Measurements from ENCODE around the gene MAX.
"Not testable (repeated sequence)": the region's sequence is repeated elsewhere in the genome, so short reads cannot be mapped to it uniquely, and the experiment has no call there.

The MAX gene

DNA sequence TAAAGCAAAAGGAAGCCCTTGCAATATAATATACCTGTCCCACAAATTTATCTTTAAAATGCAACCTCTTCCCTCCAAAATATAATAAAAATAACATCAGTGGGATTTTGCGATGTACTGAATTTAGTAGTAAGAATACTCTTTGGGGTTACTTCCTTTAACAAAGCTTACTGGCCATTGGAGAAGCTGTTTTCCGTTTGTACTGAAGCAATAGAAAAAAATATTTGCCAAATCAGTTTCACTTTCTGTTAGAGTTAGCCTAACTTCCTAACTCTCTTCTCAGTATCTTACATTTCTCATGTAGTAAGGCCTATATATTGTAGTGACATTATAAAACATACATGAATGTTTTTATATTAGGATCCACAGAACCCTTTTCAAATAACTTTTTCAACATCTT is 3.7 kb downstream of the MAX start:
- Histone ChIP-seq H3K79me2 (ENCODE audit: insufficient read depth, low read depth) (peaks cover 58% of the 10 kb centered on the region; the same call in 1 of the 2 replicates), H3K27me3 (ENCODE audit: insufficient read depth, low read depth) (no peaks in the 10 kb centered on the region), H3K4me3 (IDR thresholded peaks at IDR 0.05; ENCODE audit: insufficient read depth, low read depth, low read length) (no peak overlapping the region), H4K20me1 (ENCODE audit: insufficient read depth) (no peaks in the 10 kb centered on the region), H3K27ac (0 out of 2 replicates have a peak overlapping the region, but pooled peaks have one; percentile 73), H3K4me2 (peak overlapping the region; percentile 70), H2AFZ (ENCODE audit: low read depth) (no peak overlapping the region), H3K4me1 (ENCODE audit: low read depth, poor library complexity, severe bottlenecking) (peaks cover 66% of the 10 kb centered on the region), H3K9ac (peak overlapping the region; percentile 3; the same call in 1 of the 2 replicates), H3K36me3 (ENCODE audit: insufficient read depth) (no peaks in the 10 kb centered on the region; the same call in 1 of the 2 replicates)
- TF ChIP-seq, protein P1, sequence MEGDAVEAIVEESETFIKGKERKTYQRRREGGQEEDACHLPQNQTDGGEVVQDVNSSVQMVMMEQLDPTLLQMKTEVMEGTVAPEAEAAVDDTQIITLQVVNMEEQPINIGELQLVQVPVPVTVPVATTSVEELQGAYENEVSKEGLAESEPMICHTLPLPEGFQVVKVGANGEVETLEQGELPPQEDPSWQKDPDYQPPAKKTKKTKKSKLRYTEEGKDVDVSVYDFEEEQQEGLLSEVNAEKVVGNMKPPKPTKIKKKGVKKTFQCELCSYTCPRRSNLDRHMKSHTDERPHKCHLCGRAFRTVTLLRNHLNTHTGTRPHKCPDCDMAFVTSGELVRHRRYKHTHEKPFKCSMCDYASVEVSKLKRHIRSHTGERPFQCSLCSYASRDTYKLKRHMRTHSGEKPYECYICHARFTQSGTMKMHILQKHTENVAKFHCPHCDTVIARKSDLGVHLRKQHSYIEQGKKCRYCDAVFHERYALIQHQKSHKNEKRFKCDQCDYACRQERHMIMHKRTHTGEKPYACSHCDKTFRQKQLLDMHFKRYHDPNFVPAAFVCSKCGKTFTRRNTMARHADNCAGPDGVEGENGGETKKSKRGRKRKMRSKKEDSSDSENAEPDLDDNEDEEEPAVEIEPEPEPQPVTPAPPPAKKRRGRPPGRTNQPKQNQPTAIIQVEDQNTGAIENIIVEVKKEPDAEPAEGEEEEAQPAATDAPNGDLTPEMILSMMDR (conservative IDR thresholded peaks at IDR 0.05; ENCODE audit: low read depth, low read length), result no peak

GRCh38 chr14:65096323-65097089 is 5.8 kb downstream of the MAX start:
- H3K79me2 ChIP-seq (ENCODE audit: insufficient read depth, low read depth), result peaks cover 59% of the 10 kb centered on the region; the same call in 1 of the 2 replicates
- H4K20me1 ChIP-seq (ENCODE audit: insufficient read depth), result no peaks in the 10 kb centered on the region
- no peaks in the 10 kb centered on the region; the same call in 1 of the 2 replicates for H3K36me3 ChIP-seq (ENCODE audit: insufficient read depth)
- peak overlapping the region; percentile 70 for H3K4me2 ChIP-seq
- TF ChIP-seq, protein P1 (conservative IDR thresholded peaks at IDR 0.05; ENCODE audit: low read depth, low read length), result no peak
- peak overlapping the region; percentile 73 for H3K27ac ChIP-seq
- peaks cover 66% of the 10 kb centered on the region for H3K4me1 ChIP-seq (ENCODE audit: low read depth, poor library complexity, severe bottlenecking)
- no peak overlapping the region for H3K4me3 ChIP-seq (IDR thresholded peaks at IDR 0.05; ENCODE audit: insufficient read depth, low read depth, low read length)
- no peaks in the 10 kb centered on the region for H3K27me3 ChIP-seq (ENCODE audit: insufficient read depth, low read depth)
- H2AFZ ChIP-seq (ENCODE audit: low read depth), result no peak overlapping the region
- H3K9ac ChIP-seq, result peak overlapping the region; percentile 13; the same call in 1 of the 2 replicates

GRCh38 chr14:65095633-65096205 is 6.6 kb downstream of the MAX start:
- no peaks in the 10 kb centered on the region; the same call in 1 of the 2 replicates for H3K36me3 ChIP-seq (ENCODE audit: insufficient read depth)
- H3K4me1 ChIP-seq (ENCODE audit: low read depth, poor library complexity, severe bottlenecking), result peaks cover 61% of the 10 kb centered on the region
- no peaks in the 10 kb centered on the region for H3K27me3 ChIP-seq (ENCODE audit: insufficient read depth, low read depth)
- TF ChIP-seq, protein P1 (conservative IDR thresholded peaks at IDR 0.05; ENCODE audit: low read depth, low read length), result no peak
- H3K4me3 ChIP-seq (IDR thresholded peaks at IDR 0.05; ENCODE audit: insufficient read depth, low read depth, low read length), result no peak overlapping the region
- H3K4me2 ChIP-seq, result peak overlapping the region; percentile 70
- H2AFZ ChIP-seq (ENCODE audit: low read depth), result no peak overlapping the region
- no peaks in the 10 kb centered on the region for H4K20me1 ChIP-seq (ENCODE audit: insufficient read depth)
- peaks cover 53% of the 10 kb centered on the region; the same call in 1 of the 2 replicates for H3K79me2 ChIP-seq (ENCODE audit: insufficient read depth, low read depth)
- H3K9ac ChIP-seq, result peak overlapping the region; percentile 13; the same call in 1 of the 2 replicates
- H3K27ac ChIP-seq, result peak overlapping the region; percentile 73

GRCh38 chr14:65092349-65092748 is 10.0 kb downstream of the MAX start:
- Histone ChIP-seq H2AFZ (ENCODE audit: low read depth) (no peak overlapping the region), H3K27ac (no peak overlapping the region), H4K20me1 (ENCODE audit: insufficient read depth) (no peaks in the 10 kb centered on the region), H3K27me3 (ENCODE audit: insufficient read depth, low read depth) (no peaks in the 10 kb centered on the region), H3K4me1 (ENCODE audit: low read depth, poor library complexity, severe bottlenecking) (peaks cover 32% of the 10 kb centered on the region), H3K9ac (no peak overlapping the region), H3K4me3 (IDR thresholded peaks at IDR 0.05; ENCODE audit: insufficient read depth, low read depth, low read length) (no peak overlapping the region), H3K36me3 (ENCODE audit: insufficient read depth) (no peaks in the 10 kb centered on the region), H3K4me2 (no peak overlapping the region), H3K79me2 (ENCODE audit: insufficient read depth, low read depth) (peaks cover 24% of the 10 kb centered on the region; the same call in 1 of the 2 replicates)
- TF ChIP-seq, protein P1 (conservative IDR thresholded peaks at IDR 0.05; ENCODE audit: low read depth, low read length), result no peak

DNA sequence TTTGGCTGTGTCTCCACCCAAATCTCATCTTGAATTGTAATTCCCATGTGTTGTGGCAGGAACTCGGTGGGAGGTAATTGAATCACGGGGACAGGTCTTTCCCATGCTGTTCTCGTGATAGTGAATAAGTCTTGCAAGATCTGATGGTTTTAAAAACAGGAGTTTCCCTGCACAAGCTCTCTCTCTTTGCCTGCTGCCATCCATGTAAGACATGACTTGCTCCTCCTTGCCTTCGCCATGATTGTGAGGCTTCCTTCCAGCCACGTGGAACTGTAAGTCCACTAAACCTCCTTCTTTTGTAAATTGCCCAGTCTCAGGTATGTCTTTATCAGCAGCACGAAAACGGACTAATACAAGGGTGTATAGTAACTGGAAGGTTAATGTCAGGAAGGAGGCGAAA is 14.5 kb downstream of the MAX start:
- H3K36me3 ChIP-seq (ENCODE audit: insufficient read depth); H3K4me3 ChIP-seq (IDR thresholded peaks at IDR 0.05; ENCODE audit: insufficient read depth, low read depth, low read length); H3K27ac ChIP-seq; H3K4me2 ChIP-seq; H3K79me2 ChIP-seq (ENCODE audit: insufficient read depth, low read depth); H2AFZ ChIP-seq (ENCODE audit: low read depth); H4K20me1 ChIP-seq (ENCODE audit: insufficient read depth); H3K9ac ChIP-seq; H3K27me3 ChIP-seq (ENCODE audit: insufficient read depth, low read depth): not testable (repeated sequence)
- peaks cover 13% of the 10 kb centered on the region for H3K4me1 ChIP-seq (ENCODE audit: low read depth, poor library complexity, severe bottlenecking)

DNA sequence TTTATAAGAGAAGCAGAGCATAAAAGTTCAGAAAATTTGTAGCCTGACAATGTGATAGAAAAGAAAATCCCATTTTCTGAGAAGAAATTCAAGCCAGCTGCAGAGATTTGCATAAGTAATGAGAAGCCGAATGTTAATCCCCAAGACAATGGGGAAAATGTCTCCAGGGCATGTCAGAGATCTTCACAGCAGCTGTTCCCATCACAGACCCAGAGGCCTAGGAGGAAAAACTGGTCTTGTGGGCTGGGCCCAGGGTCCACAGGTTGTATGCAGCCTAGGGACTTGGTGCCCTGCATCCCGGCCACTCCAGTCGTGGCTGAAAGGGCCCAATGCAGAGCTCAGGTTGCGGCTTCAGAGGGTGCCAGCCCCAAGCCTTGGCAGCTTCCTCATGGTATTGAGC is 15.6 kb downstream of the MAX start:
- not testable (repeated sequence) for H3K4me2 ChIP-seq; H3K27ac ChIP-seq; H3K27me3 ChIP-seq (ENCODE audit: insufficient read depth, low read depth); H3K36me3 ChIP-seq (ENCODE audit: insufficient read depth); H4K20me1 ChIP-seq (ENCODE audit: insufficient read depth); H3K9ac ChIP-seq; H3K4me3 ChIP-seq (IDR thresholded peaks at IDR 0.05; ENCODE audit: insufficient read depth, low read depth, low read length); H2AFZ ChIP-seq (ENCODE audit: low read depth); H3K79me2 ChIP-seq (ENCODE audit: insufficient read depth, low read depth)
- H3K4me1 ChIP-seq (ENCODE audit: low read depth, poor library complexity, severe bottlenecking), result peaks cover 16% of the 10 kb centered on the region
